ENCODE measurements around the gene TNFRSF19. TPM values are rescaled to one million over a fixed set of nuclear protein-coding genes. Genes with fewer than 3 reads are reported as not detected.

The TNFRSF19 gene
- total and polyA plus RNA-seq, 2 of the 8 experiments (the other 6 are each of a cell fraction or from before 2014, with no cell fraction given) = 0.50 to 0.95 TPM

DNA sequence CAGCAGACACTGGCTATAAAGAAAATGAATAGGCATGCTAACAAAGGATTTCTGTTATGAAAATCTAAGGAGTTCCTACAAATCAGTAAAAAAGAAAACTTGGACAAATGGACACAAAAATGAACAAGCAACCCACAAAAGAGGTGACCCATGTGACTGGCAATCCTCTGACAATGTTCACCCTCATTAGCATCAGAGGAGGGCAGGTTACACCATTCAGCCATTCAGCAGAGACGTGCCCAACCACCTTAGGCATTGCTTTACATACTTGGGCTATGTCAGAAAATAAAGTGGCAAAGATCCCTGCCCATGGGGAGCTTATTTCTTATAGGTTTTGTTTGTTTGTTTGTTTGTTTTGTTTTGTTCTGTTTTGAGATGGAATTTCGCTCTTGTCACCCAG, 46.0 kb downstream of the TNFRSF19 start:
- Histone ChIP-seq H3K4me1 (replicated peaks in 1 of 4; ENCODE audit: control insufficient read depth in 3 of 4, insufficient read depth in 4 of 4, low read length in 3 of 4) (peaks cover 0 to 5% (median 4%) of the 10 kb centered on the region in 4 experiments; a peak in 3 of 7 replicates), H4K91ac (replicated peaks; ENCODE audit: insufficient read length, low read length) (no peak overlapping the region), H3K4me2 (ENCODE audit: insufficient read depth in 1 of 2, low read depth in 2 of 2, low read length in 2 of 2) (no peak overlapping the region), H3K79me1 (ENCODE audit: low read depth, low read length) (no peaks in the 10 kb centered on the region), H2AFZ (ENCODE audit: low read length) (no peak overlapping the region), H3K27me3 (replicated peaks in 1 of 4; ENCODE audit: control insufficient read depth in 3 of 4, extremely low read depth in 1 of 4, insufficient read depth in 3 of 4, low read length in 3 of 4) (no peaks in the 10 kb centered on the region; a peak in 1 of 7 replicates), H2BK120ac (replicated peaks; ENCODE audit: low read depth, low read length) (no peak overlapping the region), H3K9ac (replicated peaks in 1 of 4; ENCODE audit: extremely low read depth in 1 of 4, low read depth in 3 of 4, low read length in 3 of 4) (no peak overlapping the region), H3K79me2 (ENCODE audit: control insufficient read depth in 1 of 2, insufficient read depth in 2 of 2, low read length in 2 of 2) (no peaks in the 10 kb centered on the region), H2BK12ac (ENCODE audit: low read depth, low read length) (no peak overlapping the region), H3K18ac (ENCODE audit: extremely low read depth, low read length) (no peak overlapping the region), H4K20me1 (replicated peaks in 1 of 2; ENCODE audit: control insufficient read depth in 1 of 2, insufficient read depth in 2 of 2, low read length in 2 of 2) (no peaks in the 10 kb centered on the region), H3K23me2 (ENCODE audit: low read depth, low read length) (no peaks in the 10 kb centered on the region), H3K27ac (ENCODE audit: low read depth, low read length) (no peak overlapping the region), H3K9me3 (ENCODE audit: insufficient read depth in 2 of 2, low read depth in 1 of 2, low read length in 1 of 2) (no peaks in the 10 kb centered on the region), H2BK5ac (ENCODE audit: low read depth, low read length) (no peak overlapping the region), H2AK5ac (ENCODE audit: low read depth, low read length) (no peak overlapping the region), H3K4me3 (ENCODE audit: extremely low read depth in 1 of 4, insufficient read depth in 2 of 4, low read depth in 3 of 4, low read length in 4 of 4) (no peak overlapping the region), H3K36me3 (ENCODE audit: control insufficient read depth in 2 of 4, insufficient read depth in 4 of 4, low read length in 3 of 4) (no peaks in the 10 kb centered on the region), H2BK20ac (ENCODE audit: low read length) (no peak overlapping the region), H4K5ac (ENCODE audit: insufficient read length, low read depth, low read length) (no peak overlapping the region), H3K23ac (ENCODE audit: insufficient read length) (no peak overlapping the region), H3K56ac (replicated peaks; ENCODE audit: insufficient read length, low read depth, low read length) (no peak overlapping the region), H3K14ac (ENCODE audit: insufficient read length) (no peak overlapping the region), H3K4ac (replicated peaks; ENCODE audit: insufficient read length, low read depth, low read length) (no peak overlapping the region), H4K8ac (ENCODE audit: extremely low read depth, insufficient read depth, low read length) (no peak overlapping the region), H2BK15ac (ENCODE audit: low read length) (no peak overlapping the region)
- TF ChIP-seq CTBP2 (IDR thresholded peaks at IDR 0.05; ENCODE audit: borderline replicate concordance, insufficient read depth, insufficient read length, low read length) (no peak), JUN (IDR thresholded peaks at IDR 0.05; ENCODE audit: low read depth, low read length) (no peak), KDM1A (IDR thresholded peaks at IDR 0.05; ENCODE audit: borderline replicate concordance, low read length) (no peak), MAFK (IDR thresholded peaks at IDR 0.05; ENCODE audit: low read depth, low read length) (no peak), POU5F1 (IDR thresholded peaks at IDR 0.05; ENCODE audit: low read depth, low read length) (no peak), KDM5A (IDR thresholded peaks at IDR 0.05; ENCODE audit: low read length) (no peak), TAF7 (optimal IDR thresholded peaks at IDR 0.05; ENCODE audit: borderline replicate concordance, low read depth, low read length) (no peak), SUZ12 (IDR thresholded peaks at IDR 0.05; ENCODE audit: low read length) (no peak), SIRT6 (IDR thresholded peaks at IDR 0.05; ENCODE audit: low read length) (no peak), CBX5 (IDR thresholded peaks at IDR 0.05; ENCODE audit: low read depth, low read length) (no peak)
- TF ChIP-seq, protein P1, sequence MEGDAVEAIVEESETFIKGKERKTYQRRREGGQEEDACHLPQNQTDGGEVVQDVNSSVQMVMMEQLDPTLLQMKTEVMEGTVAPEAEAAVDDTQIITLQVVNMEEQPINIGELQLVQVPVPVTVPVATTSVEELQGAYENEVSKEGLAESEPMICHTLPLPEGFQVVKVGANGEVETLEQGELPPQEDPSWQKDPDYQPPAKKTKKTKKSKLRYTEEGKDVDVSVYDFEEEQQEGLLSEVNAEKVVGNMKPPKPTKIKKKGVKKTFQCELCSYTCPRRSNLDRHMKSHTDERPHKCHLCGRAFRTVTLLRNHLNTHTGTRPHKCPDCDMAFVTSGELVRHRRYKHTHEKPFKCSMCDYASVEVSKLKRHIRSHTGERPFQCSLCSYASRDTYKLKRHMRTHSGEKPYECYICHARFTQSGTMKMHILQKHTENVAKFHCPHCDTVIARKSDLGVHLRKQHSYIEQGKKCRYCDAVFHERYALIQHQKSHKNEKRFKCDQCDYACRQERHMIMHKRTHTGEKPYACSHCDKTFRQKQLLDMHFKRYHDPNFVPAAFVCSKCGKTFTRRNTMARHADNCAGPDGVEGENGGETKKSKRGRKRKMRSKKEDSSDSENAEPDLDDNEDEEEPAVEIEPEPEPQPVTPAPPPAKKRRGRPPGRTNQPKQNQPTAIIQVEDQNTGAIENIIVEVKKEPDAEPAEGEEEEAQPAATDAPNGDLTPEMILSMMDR (IDR thresholded peaks at IDR 0.05; ENCODE audit: control extremely low read depth in 1 of 3, insufficient read depth in 1 of 3, low read depth in 1 of 3, low read length in 3 of 3) = no peak
- no peak for DNase-seq (ENCODE audit: low read depth in 1 of 2, low spot score in 2 of 2)
- 82% methylated on average over 2 of the region's 2 CpGs; no CpG with 5 or more reads in 1 of the 2 experiments for WGBS, 2 experiments (ENCODE audit: extremely low coverage in 1 of 2, insufficient coverage in 1 of 2, insufficient read length in 1 of 2, insufficient replicate concordance in 2 of 2, low coverage in 1 of 2, low lambda C conversion rate in 2 of 2, missing lambda C conversion rate in 1 of 2)
- no peak for FAIRE-seq
- ChIA-PET CTCF (ENCODE audit: partially characterized antibody) (no interaction called here), POLR2A (ENCODE audit: partially characterized antibody) (no interaction called here)
